GM21737 (cell line): ENCODE measurements around the gene FES.
A peak's percentile ranks its signal among the peaks of the same experiment; 100 is the strongest.
"Not testable (repeated sequence)": the region's sequence is repeated elsewhere in the genome, so short reads cannot be mapped to it uniquely, and the experiment has no call there.

ENCODE experiments used
- ATAC-seq: cut with Tn5 transposase; IDR thresholded peaks from one replicate; pipeline ENCODE4 v1.9.1; 2021; ENCODE audit warnings: mild to moderate bottlenecking, moderate library complexity; ENCODE audit not compliant: unreplicated experiment

FES gene

DNA sequence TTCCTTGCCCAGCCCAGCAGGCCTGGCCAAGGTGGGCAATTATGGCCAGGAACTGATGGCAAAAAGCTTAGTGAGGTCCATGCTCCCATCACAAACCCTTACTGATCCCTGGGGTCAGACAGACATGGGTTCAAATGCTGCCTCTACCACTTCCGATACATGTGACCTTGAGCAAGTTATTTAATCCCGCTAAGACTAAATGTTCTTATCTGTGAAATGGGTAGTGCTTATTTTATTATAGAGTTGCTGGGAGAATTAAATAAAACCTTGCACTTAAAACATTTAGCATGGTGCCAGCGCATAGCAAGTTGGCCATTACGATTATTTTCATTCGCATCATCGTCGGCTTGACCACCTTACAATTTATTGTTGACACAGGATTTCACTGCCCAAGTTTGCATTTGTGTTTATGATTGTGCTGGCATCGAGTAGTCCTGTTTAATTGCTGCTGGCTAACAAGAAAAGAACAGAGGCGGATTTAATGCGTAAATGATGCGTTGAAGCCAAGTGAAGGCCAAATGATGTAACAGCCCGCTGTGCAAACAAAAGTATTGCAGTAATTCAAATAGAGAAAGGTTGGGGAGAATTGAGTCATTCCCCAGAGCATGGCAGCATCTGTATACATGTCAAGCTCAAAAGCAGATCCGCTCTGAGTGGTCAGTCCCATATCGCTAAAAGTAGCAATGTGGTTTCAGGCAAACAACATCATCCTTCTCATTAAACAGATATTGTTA is 23.2 kb upstream of the FES start:
- no peak for ATAC-seq

DNA sequence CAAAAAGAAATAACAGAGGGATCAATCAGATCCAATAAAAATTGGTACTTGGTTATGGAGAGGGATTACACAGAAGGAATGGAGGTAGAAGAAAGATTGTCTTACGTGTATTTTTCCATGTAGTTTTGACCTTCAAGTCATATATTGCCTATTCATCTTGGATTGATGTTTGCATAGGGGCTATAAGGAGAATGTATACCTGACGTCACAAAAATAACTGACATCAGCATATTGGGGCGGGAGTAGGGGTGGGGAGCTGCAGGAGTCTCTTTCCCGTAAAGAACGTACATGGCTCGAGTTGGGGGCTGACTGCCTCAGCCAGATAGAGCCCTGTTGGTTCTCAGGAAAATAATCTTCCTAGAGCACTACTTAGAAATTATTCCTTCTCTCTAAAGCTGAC is 21.8 kb upstream of the FES start:
- no peak for ATAC-seq

DNA sequence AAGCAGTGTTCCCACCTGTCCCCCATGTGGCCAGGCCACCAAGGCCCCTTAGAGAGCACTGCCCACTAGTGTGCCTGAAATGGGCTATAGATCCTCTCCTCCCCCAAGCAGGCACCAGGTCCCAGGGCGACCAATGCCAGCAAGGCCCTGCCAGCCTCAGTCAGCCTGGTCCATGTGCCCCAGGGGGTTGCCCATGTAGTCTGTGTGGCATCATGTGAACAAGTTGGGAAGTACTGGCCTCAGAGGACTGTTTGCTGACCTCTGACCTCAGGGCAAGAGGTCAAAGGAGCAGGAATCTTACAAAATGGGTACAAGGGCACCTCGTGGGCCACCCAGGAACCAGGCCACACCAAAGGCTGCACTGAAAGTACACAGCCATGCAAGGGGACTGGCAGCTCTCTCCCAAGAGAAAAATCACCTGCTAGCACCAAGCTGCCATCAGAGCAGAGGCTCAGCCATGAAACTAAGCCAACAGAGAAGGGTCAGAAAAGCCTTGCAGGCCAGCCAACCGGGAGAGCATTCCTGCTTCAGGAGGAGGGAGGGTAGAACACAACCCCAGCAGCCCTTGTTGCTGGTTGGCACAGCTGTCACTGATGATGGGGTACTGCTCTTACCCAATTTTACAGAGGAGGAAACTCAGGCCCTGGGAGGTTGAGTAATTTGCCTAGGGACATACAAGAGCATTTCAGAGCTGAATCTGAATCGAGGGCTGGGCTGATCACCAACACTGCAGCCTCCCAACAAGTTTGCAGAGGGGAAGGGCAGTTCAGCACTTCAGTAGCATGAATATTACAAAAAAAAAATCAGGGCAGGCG is 21.1 kb upstream of the FES start:
- ATAC-seq = no peak

DNA sequence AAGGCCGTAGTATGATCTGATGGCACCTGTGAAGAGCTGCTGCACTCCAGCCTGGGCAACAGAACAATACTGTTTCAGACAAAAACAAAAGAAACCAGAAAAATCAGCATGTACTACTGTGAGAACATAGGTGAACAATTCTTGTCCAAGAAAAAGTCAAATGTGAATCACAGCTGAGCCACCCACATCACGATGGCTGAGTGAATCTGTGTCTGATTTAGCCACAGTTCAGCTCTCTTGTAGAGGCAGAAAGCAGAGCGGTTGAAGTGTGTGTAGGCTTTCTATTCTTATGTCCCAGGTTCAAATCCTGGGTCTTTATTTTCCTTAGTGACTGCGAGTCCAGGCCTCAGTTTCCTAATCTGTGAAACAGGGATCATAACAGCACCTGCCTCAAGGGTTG is 20.3 kb upstream of the FES start:
- ATAC-seq = no peak

DNA sequence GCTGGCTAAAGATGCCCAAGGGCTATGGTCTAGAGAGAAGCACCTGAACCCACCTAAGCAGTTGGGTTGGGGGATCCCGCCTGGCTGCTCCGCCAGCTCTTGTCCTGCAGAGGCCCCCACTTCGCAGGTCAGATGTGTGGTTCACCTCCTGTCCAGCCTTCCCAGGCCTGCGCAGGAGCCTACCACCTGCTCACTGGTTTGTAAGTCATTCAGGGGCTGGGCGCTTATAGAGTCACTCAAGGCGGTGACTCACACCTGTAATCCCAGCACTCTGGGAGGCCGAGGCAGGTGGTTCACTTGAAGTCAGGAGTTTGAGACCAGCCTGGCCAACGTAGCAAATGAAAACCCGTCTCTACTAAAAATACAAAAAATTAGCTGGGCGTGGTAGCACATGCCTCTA is 19.8 kb upstream of the FES start:
- no peak for ATAC-seq

DNA sequence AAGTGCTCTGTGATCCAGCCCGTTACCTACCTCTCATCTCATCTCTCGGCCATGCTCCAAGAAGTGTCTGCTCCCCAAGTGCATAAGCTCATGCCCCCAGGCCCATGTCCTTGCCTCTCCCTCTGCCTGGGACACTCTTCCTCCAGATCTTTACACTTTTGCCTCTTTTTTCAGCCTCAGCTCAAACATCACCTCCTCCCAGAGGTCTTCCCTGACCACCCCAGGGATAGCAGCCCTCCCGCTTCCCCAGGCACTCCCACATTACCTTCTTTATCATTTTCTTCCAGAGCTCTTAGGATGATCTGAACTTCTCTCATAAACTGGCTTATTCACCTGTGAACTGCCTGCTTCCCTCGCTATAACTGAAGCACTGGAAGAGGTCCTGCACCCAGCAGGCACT is 18.6 kb upstream of the FES start:
- ATAC-seq = no peak

DNA sequence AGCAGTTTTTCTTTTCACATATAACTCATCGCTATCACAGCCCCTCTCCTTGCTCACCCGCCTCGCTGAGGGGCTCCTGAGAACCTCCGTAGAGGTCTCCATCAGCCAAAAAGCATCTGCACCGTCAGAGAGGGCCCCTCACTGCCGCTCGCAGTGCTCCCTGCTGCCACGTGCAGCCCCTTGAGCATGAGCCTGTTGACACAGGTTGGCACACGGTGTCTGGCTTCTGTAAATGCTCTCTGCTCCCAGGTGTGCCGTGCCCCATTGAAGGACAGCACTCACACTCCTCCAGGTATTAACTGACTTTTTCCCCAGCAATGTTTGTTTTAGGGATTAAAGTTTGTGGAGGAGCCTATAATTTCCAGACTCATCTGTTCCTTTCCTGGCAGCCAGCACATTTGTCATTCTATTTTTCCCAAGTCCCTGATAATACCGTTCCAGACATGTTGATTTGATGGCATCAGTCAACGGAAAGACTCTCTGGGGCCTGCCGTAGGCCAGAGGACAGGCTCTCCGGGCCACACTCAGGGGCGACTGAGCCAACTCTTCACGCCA is 18.1 kb upstream of the FES start:
- no peak for ATAC-seq

DNA sequence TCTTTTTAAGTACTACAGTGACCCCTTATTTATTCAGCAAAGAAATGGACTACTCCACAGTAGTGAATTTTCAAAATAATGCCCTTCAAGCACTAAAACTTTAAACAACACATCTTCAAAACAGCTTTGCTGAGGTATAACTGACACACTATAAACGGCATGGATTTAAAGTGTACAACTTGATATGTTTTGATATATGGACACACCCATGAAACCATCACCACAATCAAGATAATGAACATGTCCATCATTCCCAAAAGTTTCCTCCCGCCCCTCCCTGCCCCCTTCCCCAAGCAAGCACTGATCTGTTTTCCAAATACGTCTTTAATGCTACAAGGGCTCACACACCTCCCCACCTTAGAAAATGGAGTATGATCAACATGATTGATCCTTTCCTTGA is 17.5 kb upstream of the FES start:
- no peak for ATAC-seq

DNA sequence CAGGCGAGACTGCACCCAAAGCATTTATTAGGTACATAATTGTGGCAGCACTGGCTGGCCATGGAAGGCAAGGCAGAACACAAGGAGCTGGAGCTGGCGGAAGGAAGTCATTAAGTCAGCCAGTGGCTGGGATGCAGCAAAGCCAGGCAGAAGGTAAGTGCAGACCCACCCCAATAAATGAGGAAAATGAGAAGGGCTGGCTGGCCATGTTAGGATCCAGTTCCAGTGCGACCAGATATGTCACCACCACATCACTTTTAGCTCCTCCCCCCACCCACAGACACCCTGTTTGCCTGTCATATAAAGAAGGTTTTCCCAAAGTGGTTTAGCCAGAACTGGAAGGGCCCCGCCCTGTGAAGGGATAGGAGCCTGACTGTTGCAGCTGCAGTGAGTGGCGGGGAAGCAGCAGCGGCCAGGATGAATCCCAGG is 16.0 kb upstream of the FES start, which contains the start of gene FURIN:
Gene FURIN, plus strand, starts transcription at position 328 of the 429 bp plus-strand sequence. CDS start 7,153 bp downstream, outside the sequence.
- no peak for ATAC-seq

DNA sequence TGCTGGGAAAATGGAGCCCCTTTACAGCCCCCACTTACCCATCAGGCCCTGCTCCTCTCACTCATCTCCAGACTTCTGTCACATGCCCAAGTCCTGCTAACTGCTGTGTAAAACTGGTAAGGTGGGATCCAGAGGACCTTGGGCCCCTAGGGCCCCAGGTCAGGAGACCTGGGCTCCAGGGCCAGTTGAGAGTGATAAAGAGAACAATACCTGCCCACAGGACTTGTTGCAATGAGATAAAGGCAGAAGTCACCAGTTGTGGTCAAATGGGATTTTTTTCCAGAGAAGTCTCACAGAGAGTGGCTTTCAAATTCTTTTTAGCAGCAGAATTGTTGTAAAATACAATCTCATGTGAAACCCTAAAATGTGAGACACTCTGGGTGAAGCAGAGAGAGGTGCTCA is 15.2 kb upstream of the FES start:
- no peak for ATAC-seq

DNA sequence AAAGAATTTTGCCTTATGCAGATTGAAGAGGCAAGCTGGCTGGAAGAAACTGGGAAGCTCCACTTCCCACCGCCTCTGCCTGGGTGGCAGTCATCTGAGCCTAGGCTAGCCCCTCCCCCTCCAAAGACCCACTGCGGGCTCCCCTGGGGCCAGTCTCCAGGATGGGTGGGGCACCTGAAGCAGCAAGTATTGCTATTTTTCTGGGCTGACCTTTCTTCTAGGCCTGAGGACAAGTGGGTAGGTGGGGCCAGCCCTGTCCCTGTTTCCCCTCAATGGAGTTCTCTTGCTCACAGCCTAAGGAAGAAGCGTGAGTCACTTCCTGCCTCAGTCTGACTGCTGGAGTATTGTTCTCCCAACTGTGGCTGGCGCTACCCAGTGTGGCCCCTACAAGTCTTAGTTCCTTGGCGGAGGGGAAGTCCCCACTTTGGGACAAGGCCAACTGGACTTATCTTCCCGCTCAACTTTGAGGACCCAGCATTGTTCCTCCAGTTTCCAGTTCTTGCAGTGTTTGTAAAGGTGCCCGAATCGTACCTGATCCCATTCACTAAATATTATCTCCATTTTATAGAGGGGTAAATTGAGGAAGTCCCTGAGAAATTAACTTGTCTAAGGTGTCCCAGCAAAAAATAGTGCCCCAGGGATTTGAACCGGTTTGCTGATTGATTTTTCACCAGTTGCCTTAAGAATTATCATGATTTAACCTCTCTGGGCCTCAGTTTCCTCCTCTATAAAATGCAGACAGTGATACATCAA is 14.5 kb upstream of the FES start:
- ATAC-seq = no peak

DNA sequence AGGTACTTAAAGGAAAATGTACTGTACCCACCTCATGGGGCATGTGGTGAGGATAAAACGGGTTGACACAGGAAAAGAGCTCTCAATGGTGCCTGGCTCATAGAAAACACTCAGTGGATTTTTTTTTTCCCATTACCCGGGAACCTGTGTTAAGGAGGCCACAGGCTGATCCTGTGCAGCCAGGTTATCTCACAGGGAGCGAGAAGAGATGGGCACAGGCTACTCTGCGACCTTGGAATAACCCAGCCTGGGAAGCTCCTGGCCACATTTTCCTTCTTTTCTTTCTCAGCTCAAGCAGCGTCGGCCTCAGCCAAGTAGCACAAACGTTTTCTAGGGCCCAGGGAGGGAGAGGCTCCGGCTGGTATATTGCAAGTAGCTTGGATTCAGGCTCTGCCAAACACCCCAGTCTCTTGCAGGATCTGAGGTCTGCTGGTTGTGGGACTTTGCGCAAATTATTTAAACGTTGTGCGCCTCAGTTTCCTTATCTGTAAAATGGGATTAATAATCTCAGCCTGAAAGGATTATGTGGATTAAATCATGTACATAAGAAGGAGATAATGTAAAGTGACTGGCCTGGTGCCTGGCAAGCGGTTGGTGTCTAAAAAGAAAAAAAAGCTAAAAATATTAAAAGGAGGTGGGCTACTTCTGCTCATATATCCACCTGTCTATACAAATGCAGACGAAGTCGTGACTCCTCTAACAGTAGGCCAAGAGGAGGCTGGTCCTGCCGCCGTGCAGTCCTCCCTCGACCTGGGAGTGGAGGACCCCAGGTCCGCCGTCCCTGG is 13.8 kb upstream of the FES start:
- ATAC-seq = no peak

DNA sequence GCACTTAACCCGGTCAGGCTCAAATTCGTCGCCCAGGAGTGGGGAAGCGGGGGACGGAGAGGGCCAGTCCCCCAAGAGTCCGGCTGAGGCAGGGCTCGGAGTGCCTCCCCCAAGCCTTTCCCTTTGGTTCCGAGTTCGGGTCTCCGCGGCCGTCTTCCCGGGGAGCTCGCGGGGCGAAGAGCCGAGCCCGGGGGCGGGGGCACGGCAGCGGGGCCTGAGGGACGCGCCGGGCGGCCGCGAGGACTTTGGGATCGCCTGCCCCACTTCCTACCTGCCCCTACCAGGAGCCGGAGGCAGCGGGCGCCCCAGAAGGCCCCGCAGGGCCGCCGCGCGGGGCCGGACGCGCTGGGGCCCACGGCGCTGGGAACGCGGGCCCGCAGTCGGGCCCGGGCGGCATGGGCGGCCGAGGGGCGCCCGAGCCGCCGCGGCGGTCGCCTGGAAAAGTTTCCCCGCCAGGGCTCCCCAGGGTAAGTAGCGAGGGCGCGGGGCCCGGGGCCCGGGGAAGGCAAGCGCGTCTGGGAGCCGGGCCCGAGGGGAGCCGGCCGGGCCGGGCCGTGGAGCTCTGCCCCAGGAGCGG is 13.1 kb upstream of the FES start:
- ATAC-seq = peak; percentile 25

DNA sequence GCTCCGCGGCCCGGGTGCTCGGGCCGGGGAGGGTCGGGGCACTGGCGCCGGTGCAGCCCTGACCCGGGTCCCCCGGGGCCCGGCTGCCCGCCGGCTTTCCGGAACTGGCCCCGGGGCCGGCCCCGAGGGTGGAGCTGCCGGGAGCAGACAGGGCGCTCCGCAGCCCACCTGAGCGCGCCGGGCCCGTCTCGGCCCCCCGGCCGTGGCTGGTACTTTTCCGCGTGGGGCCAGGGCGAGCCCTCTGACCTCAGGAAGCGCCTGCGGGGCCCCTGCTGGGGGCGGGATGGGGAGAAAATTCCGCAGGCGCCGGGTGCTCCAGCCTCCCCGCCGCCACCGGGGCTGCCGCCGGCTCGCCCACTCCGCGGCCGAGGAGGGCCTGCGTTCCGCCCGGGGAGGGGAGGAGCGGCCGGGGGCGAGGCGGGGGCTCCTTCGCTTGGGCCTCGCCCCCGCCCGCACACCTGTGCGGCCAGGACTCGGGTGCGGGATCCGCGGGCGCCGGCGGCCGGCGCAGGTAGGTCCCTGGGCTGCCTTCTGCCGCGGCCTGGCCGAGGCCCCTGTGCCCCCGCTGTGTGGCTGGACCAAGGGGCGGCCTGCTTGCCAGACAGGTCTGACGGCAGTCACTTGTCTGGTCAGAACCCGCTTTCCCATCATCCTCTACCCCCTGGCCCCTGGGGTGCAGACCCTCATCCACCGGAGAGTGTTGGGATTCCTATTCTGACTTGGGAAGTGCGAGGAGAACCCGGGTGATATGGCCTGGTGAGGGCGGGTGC is 12.4 kb upstream of the FES start:
- ATAC-seq = peak; percentile 28

DNA sequence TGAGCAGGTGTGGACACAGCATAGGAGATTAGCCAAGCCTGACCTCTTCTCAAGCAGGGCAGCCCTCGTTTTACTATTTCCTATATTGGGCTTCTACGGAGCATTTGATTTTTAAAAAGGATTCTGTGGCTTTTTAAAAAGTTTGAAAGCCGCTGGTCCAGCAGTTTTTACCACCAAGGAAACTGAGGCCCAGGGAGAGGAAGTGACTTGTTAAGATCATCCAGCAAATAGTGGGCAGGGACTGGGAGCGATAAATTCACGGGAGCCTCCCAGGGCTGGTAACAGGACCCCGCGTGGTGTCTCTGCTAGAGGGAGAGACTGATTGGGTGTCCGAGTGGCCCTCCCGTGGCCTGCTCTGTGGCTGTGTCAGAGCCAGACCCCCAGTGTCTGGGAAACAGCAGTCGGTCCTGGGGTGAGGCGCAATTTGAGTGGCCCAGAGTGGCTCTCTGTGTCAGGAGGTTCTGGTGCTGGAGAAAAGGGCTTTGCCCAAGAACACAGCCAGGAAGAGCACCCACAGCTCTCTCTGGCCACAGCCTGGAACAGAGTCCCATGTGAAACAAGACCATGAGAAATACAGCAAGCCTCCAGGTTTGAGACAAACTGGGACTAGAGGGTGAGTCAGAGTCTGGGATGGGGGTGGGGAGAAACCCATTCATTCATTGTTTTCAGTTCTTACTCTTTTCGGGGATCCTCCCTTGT is 11.7 kb upstream of the FES start:
- ATAC-seq = peak; percentile 19

DNA sequence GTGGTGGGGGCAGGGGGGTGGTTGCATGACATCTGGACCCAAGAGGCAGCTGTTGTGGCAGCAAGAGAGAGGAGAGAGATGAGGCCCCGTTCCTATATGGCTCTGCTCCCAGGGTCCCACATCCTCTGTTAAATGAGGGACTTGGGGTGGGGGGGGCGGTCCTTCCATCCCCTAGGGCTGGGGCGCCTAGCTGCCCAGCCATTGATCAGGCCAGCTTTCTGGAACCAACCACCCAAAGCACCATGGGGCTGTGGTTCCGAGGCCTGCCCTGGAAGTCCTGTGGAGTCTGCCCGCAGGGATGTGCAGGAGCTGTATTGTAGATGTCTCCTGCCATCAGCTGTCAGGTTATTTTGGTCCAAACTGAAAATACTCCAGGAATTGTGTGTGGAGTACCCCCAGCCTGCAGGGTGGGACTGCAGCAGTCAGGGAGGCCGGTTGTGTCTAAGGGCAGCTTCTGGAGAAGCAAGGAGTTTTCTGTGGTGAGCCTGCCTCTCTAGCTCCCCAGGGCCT is 10.8 kb upstream of the FES start:
- ATAC-seq = no peak

DNA sequence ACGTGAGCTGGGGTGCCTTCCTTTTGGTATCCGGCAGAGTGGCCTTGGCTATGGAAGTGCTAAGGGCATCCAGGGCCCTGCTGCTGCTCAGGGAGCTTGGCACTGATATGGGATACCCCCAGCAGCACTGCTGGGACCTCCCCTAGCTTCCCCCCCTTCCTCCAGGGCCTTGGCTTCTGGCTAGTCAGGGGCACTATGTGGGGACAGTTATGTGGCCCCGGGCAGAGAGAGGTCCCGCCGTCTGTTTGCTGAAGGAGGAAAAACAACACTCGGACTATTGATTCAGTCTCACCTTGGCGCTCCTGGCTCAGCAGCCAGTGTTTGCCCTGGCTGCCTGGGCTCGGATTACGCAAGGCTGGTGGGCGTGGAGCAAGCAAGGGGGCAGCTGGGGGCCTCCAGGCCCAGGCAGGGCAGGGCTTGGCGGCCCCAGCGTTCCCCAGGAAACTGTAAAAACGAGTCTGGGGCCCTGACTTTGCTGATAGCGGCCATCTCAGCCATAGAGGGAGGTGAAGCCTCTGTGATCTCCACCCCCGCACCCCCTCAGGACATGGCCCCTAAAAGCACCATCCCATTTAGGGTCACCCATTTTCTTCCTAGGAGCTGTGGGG is 10.2 kb upstream of the FES start:
- ATAC-seq = no peak

DNA sequence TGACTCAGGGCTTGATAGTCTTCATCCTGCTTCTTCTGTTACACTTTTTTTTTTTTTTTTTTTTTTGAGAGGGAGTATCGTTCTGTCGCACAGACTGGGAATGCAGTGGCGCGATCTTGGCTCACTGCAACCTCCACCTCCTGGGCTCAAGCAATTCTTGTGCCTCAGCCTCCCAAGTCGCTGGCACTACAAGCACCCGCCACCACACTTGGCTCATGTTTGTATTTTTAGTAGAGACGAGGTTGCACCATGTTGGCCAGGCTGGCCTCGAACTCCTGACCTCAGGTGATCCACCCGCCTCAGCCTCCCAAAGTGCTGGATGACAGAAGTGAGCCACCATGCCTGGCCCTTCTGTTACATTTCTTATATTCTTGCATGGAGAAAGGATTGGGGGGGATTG is 9.3 kb upstream of the FES start:
- not testable (repeated sequence) for ATAC-seq
